IgD-negative memory B cell (primary cell): ENCODE results near the gene ADSS1. TPM values are rescaled to one million over a fixed set of nuclear protein-coding genes. Genes with fewer than 3 reads are reported as not detected.

Experiments used
- H3K27ac Mint-ChIP-seq, 3 donors: one replicate each; pipeline ENCODE4 v1.8.0; 2020 to 2022; ENCODE audit warnings: mild to moderate bottlenecking in 3 of 3, mixed read lengths in 3 of 3, moderate library complexity in 1 of 3
- H3K27me3 Mint-ChIP-seq: one replicate; pipeline ENCODE4 v1.8.0; 2021; ENCODE audit warnings: mixed read lengths
- H3K36me3 Mint-ChIP-seq: one replicate; pipeline ENCODE4 v1.8.0; 2020; ENCODE audit warnings: mild to moderate bottlenecking, mixed read lengths
- H3K4me1 Mint-ChIP-seq, 3 donors: one replicate each; pipeline ENCODE4 v1.8.0; 2020 to 2022; ENCODE audit warnings: mixed read lengths in 3 of 3, mild to moderate bottlenecking in 1 of 3
- H3K4me3 Mint-ChIP-seq, 4 donors: one replicate each; pipeline ENCODE4 v1.8.0; 2020 to 2022; ENCODE audit warnings: mild to moderate bottlenecking in 4 of 4, mixed read lengths in 4 of 4, moderate library complexity in 3 of 4
- H3K9me3 Mint-ChIP-seq, 3 donors: one replicate each; pipeline ENCODE4 v1.8.0; 2020 to 2021; ENCODE audit warnings: mixed read lengths in 3 of 3, mild to moderate bottlenecking in 1 of 3
- polyA plus RNA-seq: library from polyadenylated mRNA; unstranded; fragments of 300-500 nt; fragmentation: Illumina TruSeq; gene quantifications from one replicate; pipeline ENCODE4 v1.2.3, GENCODE V29; 2021

The ADSS1 gene
- polyA plus RNA-seq, 1 donor from 2014 or later, result not detected

- H3K9me3 Mint-ChIP-seq, result no peaks in the 10 kb centered on the region
Measured at GRCh38 chr14:104773505-104774452, 49.8 kb downstream of the ADSS1 start.

GRCh38 chr14:104774453-104775072 lies 50.5 kb downstream of the ADSS1 start:
- Mint-ChIP-seq H3K9me3 (no peaks in the 10 kb centered on the region), H3K27ac (no peak overlapping the region), H3K4me1 (peaks cover 0 to 1% (median 0%) of the 10 kb centered on the region in 3 donors)

More at GRCh38 chr14:104773505-104774452, 49.8 kb downstream of the ADSS1 start:
- no peak overlapping the region for H3K27ac Mint-ChIP-seq
- H3K36me3 Mint-ChIP-seq, result peaks cover 4% of the 10 kb centered on the region
- peaks cover 0 to 1% (median 0%) of the 10 kb centered on the region in 3 donors for H3K4me1 Mint-ChIP-seq
- peak overlapping the region in 1 of 4 donors; percentile 60 for H3K4me3 Mint-ChIP-seq
- no peaks in the 10 kb centered on the region for H3K27me3 Mint-ChIP-seq

GRCh38 chr14:104775073-104775489 lies 51.1 kb downstream of the ADSS1 start:
- no peaks in the 10 kb centered on the region for H3K27me3 Mint-ChIP-seq
- no peak overlapping the region for H3K27ac Mint-ChIP-seq
- H3K9me3 Mint-ChIP-seq, result no peaks in the 10 kb centered on the region
- H3K4me1 Mint-ChIP-seq, result peaks cover 0 to 1% (median 0%) of the 10 kb centered on the region in 3 donors
- peaks cover 4% of the 10 kb centered on the region for H3K36me3 Mint-ChIP-seq
- H3K4me3 Mint-ChIP-seq, result no peak overlapping the region

More at GRCh38 chr14:104774453-104775072, 50.5 kb downstream of the ADSS1 start:
- no peaks in the 10 kb centered on the region for H3K27me3 Mint-ChIP-seq
- no peak overlapping the region for H3K4me3 Mint-ChIP-seq
- peaks cover 4% of the 10 kb centered on the region for H3K36me3 Mint-ChIP-seq

GRCh38 chr14:104776481-104776880 lies 52.5 kb downstream of the ADSS1 start:
- Mint-ChIP-seq H3K27me3 (no peaks in the 10 kb centered on the region), H3K36me3 (no peaks in the 10 kb centered on the region), H3K4me1 (peaks cover 0 to 2% (median 0%) of the 10 kb centered on the region in 3 donors), H3K27ac (peak overlapping the region in 1 of 3 donors; percentile 23), H3K9me3 (no peaks in the 10 kb centered on the region), H3K4me3 (no peak overlapping the region)

GRCh38 chr14:104776961-104777807 lies 53.2 kb downstream of the ADSS1 start:
- Mint-ChIP-seq H3K4me3 (no peak overlapping the region), H3K36me3 (no peaks in the 10 kb centered on the region), H3K27ac (peak overlapping the region in 1 of 3 donors; percentile 23), H3K4me1 (peaks cover 0 to 2% (median 0%) of the 10 kb centered on the region in 3 donors), H3K9me3 (no peaks in the 10 kb centered on the region), H3K27me3 (no peaks in the 10 kb centered on the region)

- Mint-ChIP-seq H3K4me3 (no peak overlapping the region), H3K4me1 (peaks cover 0 to 2% (median 0%) of the 10 kb centered on the region in 3 donors), H3K27ac (peak overlapping the region in 2 of 3 donors; percentile 10 to 64), H3K36me3 (no peaks in the 10 kb centered on the region), H3K27me3 (no peaks in the 10 kb centered on the region), H3K9me3 (no peaks in the 10 kb centered on the region)
Measured at GRCh38 chr14:104777808-104778249, 53.8 kb downstream of the ADSS1 start.

GRCh38 chr14:104778694-104779331 lies 54.8 kb downstream of the ADSS1 start:
- H3K27me3 Mint-ChIP-seq, result no peaks in the 10 kb centered on the region
- no peaks in the 10 kb centered on the region for H3K36me3 Mint-ChIP-seq
- peaks cover 0 to 2% (median 0%) of the 10 kb centered on the region in 3 donors for H3K4me1 Mint-ChIP-seq
- no peak overlapping the region for H3K27ac Mint-ChIP-seq
- no peak overlapping the region for H3K4me3 Mint-ChIP-seq
- no peaks in the 10 kb centered on the region for H3K9me3 Mint-ChIP-seq

GRCh38 chr14:104779776-104780512 lies 55.9 kb downstream of the ADSS1 start:
- Mint-ChIP-seq H3K4me3 (no peak overlapping the region), H3K36me3 (no peaks in the 10 kb centered on the region), H3K4me1 (peaks cover 0 to 3% (median 0%) of the 10 kb centered on the region in 3 donors), H3K27ac (peak overlapping the region in 1 of 3 donors; percentile 43), H3K9me3 (no peaks in the 10 kb centered on the region), H3K27me3 (no peaks in the 10 kb centered on the region)

GRCh38 chr14:104780513-104781030 lies 56.5 kb downstream of the ADSS1 start:
- no peaks in the 10 kb centered on the region for H3K9me3 Mint-ChIP-seq
- H3K4me1 Mint-ChIP-seq, result peaks cover 0 to 3% (median 0%) of the 10 kb centered on the region in 3 donors
- no peak overlapping the region for H3K27ac Mint-ChIP-seq
- H3K36me3 Mint-ChIP-seq, result no peaks in the 10 kb centered on the region
- no peaks in the 10 kb centered on the region for H3K27me3 Mint-ChIP-seq
- no peak overlapping the region for H3K4me3 Mint-ChIP-seq

- no peaks in the 10 kb centered on the region for H3K9me3 Mint-ChIP-seq
- H3K4me1 Mint-ChIP-seq, result peaks cover 0 to 3% (median 0%) of the 10 kb centered on the region in 3 donors
- no peak overlapping the region for H3K4me3 Mint-ChIP-seq
- H3K27me3 Mint-ChIP-seq, result no peaks in the 10 kb centered on the region
- H3K36me3 Mint-ChIP-seq, result no peaks in the 10 kb centered on the region
- no peak overlapping the region for H3K27ac Mint-ChIP-seq
Measured at GRCh38 chr14:104781271-104782077, 57.4 kb downstream of the ADSS1 start.

- Mint-ChIP-seq H3K27me3 (no peaks in the 10 kb centered on the region), H3K36me3 (no peaks in the 10 kb centered on the region), H3K4me3 (no peak overlapping the region), H3K27ac (no peak overlapping the region), H3K4me1 (peaks cover 0 to 3% (median 0%) of the 10 kb centered on the region in 3 donors), H3K9me3 (no peaks in the 10 kb centered on the region)
Measured at GRCh38 chr14:104782086-104782807, 58.2 kb downstream of the ADSS1 start.

- Mint-ChIP-seq H3K27ac (no peak overlapping the region), H3K36me3 (no peaks in the 10 kb centered on the region), H3K4me3 (no peak overlapping the region), H3K4me1 (peaks cover 0 to 3% (median 0%) of the 10 kb centered on the region in 3 donors), H3K27me3 (no peaks in the 10 kb centered on the region), H3K9me3 (no peaks in the 10 kb centered on the region)
Measured at GRCh38 chr14:104782808-104783139, 58.7 kb downstream of the ADSS1 start.
